KG1 (cell line): ENCODE results near the gene M1AP.

Experiments
- DNase-seq: peaks from one replicate; lab custom pipeline; 2025; lab: John Stamatoyannopoulos, UW

The M1AP gene

GRCh38 chr2:74524955-74525716, 123.0 kb downstream of the M1AP start:
- DNase-seq = no peak

GRCh38 chr2:74524005-74524404, 124.1 kb downstream of the M1AP start:
- DNase-seq = no peak

GRCh38 chr2:74522516-74522915, 125.6 kb downstream of the M1AP start:
- no peak for DNase-seq

- DNase-seq = no peak
These were observed 131.5 kb downstream of the M1AP start for GRCh38 chr2:74516650-74517049.

GRCh38 chr2:74515981-74516633, 132.0 kb downstream of the M1AP start:
- DNase-seq = no peak

GRCh38 chr2:74515271-74515980, 132.7 kb downstream of the M1AP start:
- no peak for DNase-seq

- no peak for DNase-seq
These were observed 133.5 kb downstream of the M1AP start, which contains the start of gene TLX2 for GRCh38 chr2:74514368-74515270. TLX2 (plus strand) TSS chr2:74514450; CDS start chr2:74514807, 357 bp downstream.

GRCh38 chr2:74513605-74514367, 134.3 kb downstream of the M1AP start:
- DNase-seq = no peak

GRCh38 chr2:74512744-74513604, 135.2 kb downstream of the M1AP start:
- DNase-seq = no peak

GRCh38 chr2:74511104-74511989, 136.8 kb downstream of the M1AP start:
- no peak for DNase-seq

GRCh38 chr2:74510272-74510671, 137.9 kb downstream of the M1AP start:
- DNase-seq = no peak

- DNase-seq = no peak
These were observed 140.1 kb downstream of the M1AP start for GRCh38 chr2:74507926-74508520.
